Ovary (tissue), 3 donors: Measurements from ENCODE around the gene DNAJB4.

Source experiments
- EP300 ChIP-seq: sonication (generic); formaldehyde crosslinking; IDR thresholded peaks from one replicate; pipeline ENCODE4 v1.6.1; 2017; ENCODE audit warnings: antibody characterized with exemption
- POLR2A ChIP-seq: fragments of 450-650 bp; IDR thresholded peaks from one replicate; pipeline ENCODE4 v1.6.1; 2017; ENCODE audit warnings: antibody characterized with exemption, mild to moderate bottlenecking, moderate library complexity
- TF ChIP-seq, protein P1 (sequence below), 3 donors: fragments of 450-650 bp in 2 of 3; fragments of 200-600 bp in 1 of 3; IDR thresholded peaks; one replicate each; pipeline versions ENCODE4 v1.5.1 to v1.8.0; 2016 to 2022; ENCODE audit warnings: antibody characterized with exemption in 3 of 3, mild to moderate bottlenecking in 1 of 3
- donor health status: DM: no; HTN: no; CAD: no.

- TF ChIP-seq, protein P1, sequence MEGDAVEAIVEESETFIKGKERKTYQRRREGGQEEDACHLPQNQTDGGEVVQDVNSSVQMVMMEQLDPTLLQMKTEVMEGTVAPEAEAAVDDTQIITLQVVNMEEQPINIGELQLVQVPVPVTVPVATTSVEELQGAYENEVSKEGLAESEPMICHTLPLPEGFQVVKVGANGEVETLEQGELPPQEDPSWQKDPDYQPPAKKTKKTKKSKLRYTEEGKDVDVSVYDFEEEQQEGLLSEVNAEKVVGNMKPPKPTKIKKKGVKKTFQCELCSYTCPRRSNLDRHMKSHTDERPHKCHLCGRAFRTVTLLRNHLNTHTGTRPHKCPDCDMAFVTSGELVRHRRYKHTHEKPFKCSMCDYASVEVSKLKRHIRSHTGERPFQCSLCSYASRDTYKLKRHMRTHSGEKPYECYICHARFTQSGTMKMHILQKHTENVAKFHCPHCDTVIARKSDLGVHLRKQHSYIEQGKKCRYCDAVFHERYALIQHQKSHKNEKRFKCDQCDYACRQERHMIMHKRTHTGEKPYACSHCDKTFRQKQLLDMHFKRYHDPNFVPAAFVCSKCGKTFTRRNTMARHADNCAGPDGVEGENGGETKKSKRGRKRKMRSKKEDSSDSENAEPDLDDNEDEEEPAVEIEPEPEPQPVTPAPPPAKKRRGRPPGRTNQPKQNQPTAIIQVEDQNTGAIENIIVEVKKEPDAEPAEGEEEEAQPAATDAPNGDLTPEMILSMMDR (IDR thresholded peaks at IDR 0.05): no peak
- TF ChIP-seq POLR2A (no peak), EP300 (no peak)
These were observed 26.3 kb upstream of the DNAJB4 start for GRCh38 chr1:77978293-77978968.
